Common myeloid progenitor, CD34-positive (primary cell): ENCODE measurements around the gene ERMARD. TPM values are rescaled to one million over a fixed set of nuclear protein-coding genes. Genes with fewer than 3 reads are reported as not detected.

Experiments used
- CTCF ChIA-PET: fragments of 350-600 bp; sonication (Branson Sonifier 250); formaldehyde crosslinking; loops from one replicate; lab custom pipeline; 2021; ENCODE audit warnings: antibody characterized with exemption; lab: Charles Lee
- POLR2A ChIA-PET: fragments of 350-600 bp; sonication (Branson Sonifier 250); formaldehyde crosslinking; loops from one replicate; lab custom pipeline; 2021; ENCODE audit warnings: antibody characterized with exemption; lab: Charles Lee
- DNase-seq, 3 donors: peaks; one replicate each; pipeline versions ENCODE4 v3.0.0 to v3.0.0-alpha.2; 2013
- H3K27ac ChIP-seq, 2 experiments: 1 replicate in 1 of 2; 2 replicates in 1 of 2; pipeline ENCODE4 v1.7.0; 2013; ENCODE audit warnings: inconsistent platforms in 2 of 2, low read length in 2 of 2, mild to moderate bottlenecking in 2 of 2, low read depth in 1 of 2, moderate library complexity in 1 of 2; ENCODE audit not compliant: severe bottlenecking in 2 of 2, insufficient read depth in 1 of 2, poor library complexity in 1 of 2
- H3K27me3 ChIP-seq, 5 experiments: replicated peaks in 2 of 5; 1 replicate in 3 of 5; 2 replicates in 2 of 5; pipeline versions ENCODE4 v1.6.1 to v1.7.0; 2013; ENCODE audit warnings: low read length in 4 of 5, mild to moderate bottlenecking in 2 of 5, moderate library complexity in 2 of 5, inconsistent platforms in 1 of 5; ENCODE audit not compliant: insufficient read depth in 5 of 5, control insufficient read depth in 4 of 5
- H3K36me3 ChIP-seq, 4 experiments: 1 replicate in 2 of 4; 2 replicates in 2 of 4; pipeline versions ENCODE4 v1.6.1 to v1.7.0; 2013; ENCODE audit warnings: low read length in 3 of 4, control low read depth in 1 of 4, mild to moderate bottlenecking in 1 of 4; ENCODE audit not compliant: control insufficient read depth in 4 of 4, insufficient read depth in 4 of 4
- H3K4me1 ChIP-seq, 4 experiments: 1 replicate in 3 of 4; 2 replicates in 1 of 4; pipeline versions ENCODE4 v1.6.1 to v1.7.1; 2013; ENCODE audit warnings: low read length in 3 of 4, mild to moderate bottlenecking in 3 of 4, control low read depth in 1 of 4, inconsistent platforms in 1 of 4, moderate library complexity in 1 of 4; ENCODE audit not compliant: control insufficient read depth in 4 of 4, insufficient read depth in 4 of 4; ENCODE audit errors: control extremely low read depth in 1 of 4
- H3K4me3 ChIP-seq, 7 experiments: 1 replicate in 4 of 7; 2 replicates in 3 of 7; pipeline versions ENCODE4 v1.5.1 to v1.7.0; 2013; ENCODE audit warnings: mild to moderate bottlenecking in 7 of 7, low read length in 6 of 7, moderate library complexity in 6 of 7, inconsistent platforms in 2 of 7, low read depth in 2 of 7, control low read depth in 1 of 7; ENCODE audit not compliant: insufficient read depth in 4 of 7, control insufficient read depth in 1 of 7; ENCODE audit errors: extremely low read depth in 1 of 7
- H3K9me3 ChIP-seq, 5 experiments: 1 replicate in 4 of 5; 2 replicates in 1 of 5; pipeline versions ENCODE4 v1.6.1 to v1.7.1; 2013; ENCODE audit warnings: low read length in 4 of 5, mild to moderate bottlenecking in 2 of 5, inconsistent platforms in 1 of 5, low read depth in 1 of 5, moderate library complexity in 1 of 5; ENCODE audit not compliant: control insufficient read depth in 4 of 5, insufficient read depth in 2 of 5; ENCODE audit errors: control extremely low read depth in 1 of 5
- WGBS: methylation state at CpG from one replicate; pipeline ENCODE4 v1.1.5; 2013; ENCODE audit not compliant: insufficient coverage; 5-methylcytosine and 5-hydroxymethylcytosine counted together
- polyA plus RNA-seq: library from polyadenylated mRNA; unstranded; fragments of 120-200 nt; gene quantifications from one replicate; pipeline ENCODE4 v1.2.1, GENCODE V29; 2013

ERMARD gene
- 36.9 TPM for polyA plus RNA-seq

- H3K27ac ChIP-seq = peak within 1 kb of the TSS; percentile 94 to 97
- peaks cover 10 to 25% (median 19%) of the 10 kb centered on the region in 4 experiments for H3K4me1 ChIP-seq
- POLR2A ChIA-PET = interaction anchor here (0.7 to 2.4 kb wide), 3 partner anchors 28 to 97 kb away, joined by 3 to 13 read pairs (median 7); partner anchors contain the start of genes C6orf120, PHF10 and WDR27
- CTCF ChIA-PET = interaction anchor here (0.8 to 1.6 kb wide), 4 partner anchors 25 to 78 kb away, joined by 3 to 6 read pairs (median 4); no protein-coding TSS in a partner anchor
- peak within 1 kb of the TSS; percentile 78 to 96 (median 91) for H3K4me3 ChIP-seq
- WGBS = under 1% methylated on average over 86 of the region's 90 CpGs
- no peaks in the 10 kb centered on the region for H3K27me3 ChIP-seq
- H3K36me3 ChIP-seq = peaks cover 0 to 6% (median 2%) of the 10 kb centered on the region in 4 experiments
- H3K9me3 ChIP-seq = peaks cover 0 to 7% (median 0%) of the 10 kb centered on the region in 5 experiments
- DNase-seq = peak; percentile 95 to 97 (median 96)
Measured at GRCh38 chr6:169751242-169752073, at the start of gene ERMARD, which contains the start of gene DYNLT2. TSS of gene ERMARD (plus strand) at chr6:169751622. CDS start at chr6:169751658, 36 bp downstream. TSS of gene DYNLT2 (minus strand) at chr6:169751572. CDS start at chr6:169751458, 114 bp downstream.

GRCh38 chr6:169701954-169702839 is 49.2 kb upstream of the ERMARD start, which contains the start of the genes C6orf120 and WDR27:
TSS of gene C6orf120 (plus strand) at chr6:169702126. CDS start at chr6:169702460, 334 bp downstream.
TSS of gene WDR27 (minus strand) at chr6:169702029. CDS start at chr6:169689005, 13,024 bp downstream.
- ChIA-PET CTCF (interaction anchor here (1.1 to 3.3 kb wide), 7 partner anchors 9 to 50 kb away, joined by 3 to 14 read pairs (median 3); no protein-coding TSS in a partner anchor), POLR2A (interaction anchor here (1.1 to 2.4 kb wide), 4 partner anchors 8 to 49 kb away, joined by 4 to 17 read pairs (median 6); partner anchors contain the start of genes DYNLT2, ERMARD and PHF10)
- H3K36me3 ChIP-seq = peaks cover 2 to 38% (median 15%) of the 10 kb centered on the region in 4 experiments
- peak within 1 kb of the TSS; percentile 75 to 91 for H3K27ac ChIP-seq
- no peaks in the 10 kb centered on the region for H3K9me3 ChIP-seq
- WGBS = 0% methylated on average over 88 of the region's 92 CpGs
- H3K4me1 ChIP-seq = peaks cover 15 to 32% (median 23%) of the 10 kb centered on the region in 4 experiments
- peak; percentile 97 to 99 (median 99) for DNase-seq
- no peaks in the 10 kb centered on the region for H3K27me3 ChIP-seq
- peak within 1 kb of the TSS; percentile 86 to 98 (median 92) for H3K4me3 ChIP-seq

GRCh38 chr6:169702840-169703246 is 48.6 kb upstream of the ERMARD start:
- peak overlapping the region; percentile 86 to 98 (median 92) for H3K4me3 ChIP-seq
- peaks cover 15 to 32% (median 23%) of the 10 kb centered on the region in 4 experiments for H3K4me1 ChIP-seq
- POLR2A ChIA-PET = interaction anchor here (1.1 to 2.4 kb wide), 3 partner anchors 20 to 49 kb away, joined by 5 to 17 read pairs (median 7); partner anchors contain the start of genes DYNLT2, ERMARD and PHF10
- peaks cover 2 to 38% (median 15%) of the 10 kb centered on the region in 4 experiments for H3K36me3 ChIP-seq
- no peaks in the 10 kb centered on the region for H3K27me3 ChIP-seq
- peak overlapping the region; percentile 75 to 91 for H3K27ac ChIP-seq
- CTCF ChIA-PET = interaction anchor here (1.1 to 3.3 kb wide), 6 partner anchors 13 to 50 kb away, joined by 3 to 14 read pairs (median 4); no protein-coding TSS in a partner anchor
- no peaks in the 10 kb centered on the region for H3K9me3 ChIP-seq
- WGBS = 0% methylated on average over 3 of the region's 22 CpGs
- no peak for DNase-seq

GRCh38 chr6:169707772-169708171 is 43.6 kb upstream of the ERMARD start:
- CTCF ChIA-PET = interaction anchor here (1.6 kb wide), 1 partner anchor 10 kb away, joined by 5 read pairs; no protein-coding TSS in a partner anchor
- Histone ChIP-seq H3K9me3 (no peaks in the 10 kb centered on the region), H3K4me1 (peaks cover 8 to 15% (median 12%) of the 10 kb centered on the region in 4 experiments), H3K27me3 (no peaks in the 10 kb centered on the region), H3K4me3 (no peak overlapping the region), H3K27ac (no peak overlapping the region), H3K36me3 (peaks cover 7 to 60% (median 29%) of the 10 kb centered on the region in 4 experiments)
- WGBS = 100% methylated on average over 2 of the region's 2 CpGs
- DNase-seq = peak in 2 of 3 donors; percentile 15 to 39
- POLR2A ChIA-PET = interaction anchor here (1.0 kb wide), 1 partner anchor 15 kb away, joined by 3 read pairs; no protein-coding TSS in a partner anchor

GRCh38 chr6:169709293-169709692 is 42.1 kb upstream of the ERMARD start:
- H3K4me3 ChIP-seq = no peak overlapping the region
- H3K4me1 ChIP-seq = peaks cover 0 to 3% (median 1%) of the 10 kb centered on the region in 4 experiments
- ChIA-PET POLR2A (no interaction called here), CTCF (interaction anchor here (0.9 to 1.4 kb wide), 3 partner anchors 10 to 32 kb away, joined by 3 to 5 read pairs (median 3); no protein-coding TSS in a partner anchor)
- H3K9me3 ChIP-seq = no peaks in the 10 kb centered on the region
- no peak for DNase-seq
- H3K27ac ChIP-seq = no peak overlapping the region
- H3K36me3 ChIP-seq = peaks cover 9 to 64% (median 36%) of the 10 kb centered on the region in 4 experiments
- no peaks in the 10 kb centered on the region for H3K27me3 ChIP-seq

- whole genome bisulfite sequencing = 86% methylated on average over 3 of the region's 3 CpGs
- H3K9me3 ChIP-seq = no peaks in the 10 kb centered on the region
- H3K4me3 ChIP-seq = no peak overlapping the region
- no peaks in the 10 kb centered on the region for H3K27me3 ChIP-seq
- peaks cover 13 to 67% (median 38%) of the 10 kb centered on the region in 4 experiments for H3K36me3 ChIP-seq
- peak overlapping the region in 1 of 2 experiments; percentile 40 for H3K27ac ChIP-seq
- no peak for DNase-seq
- CTCF ChIA-PET = interaction anchor here (0.9 to 1.4 kb wide), 5 partner anchors 9 to 31 kb away, joined by 3 to 5 read pairs (median 3); no protein-coding TSS in a partner anchor
- POLR2A ChIA-PET = interaction anchor here (0.8 to 1.5 kb wide), 2 partner anchors 9 to 13 kb away, joined by 4 read pairs; partner anchors contain the start of genes C6orf120 and WDR27
- peaks cover 0 to under 1% (median 0%) of the 10 kb centered on the region in 4 experiments for H3K4me1 ChIP-seq
Measured at GRCh38 chr6:169710009-169710408, 41.4 kb upstream of the ERMARD start.
